Trophoblast cell (in vitro differentiated cells and primary cell): ENCODE data around the gene CYTL1.

Source experiments
- DNase-seq, 2 donors: peaks; one replicate each; pipeline ENCODE4 v3.0.0-alpha.2; 2016
- H2AFZ ChIP-seq: 2 replicates; pipeline ENCODE4 v1.6.1; 2013; ENCODE audit warnings: low read length, moderate library complexity, mild to moderate bottlenecking; ENCODE audit not compliant: insufficient read depth, poor library complexity
- H2AK5ac ChIP-seq: 2 replicates; pipeline ENCODE4 v1.6.1; 2013; ENCODE audit warnings: mild to moderate bottlenecking, low read length
- H2BK120ac ChIP-seq: 2 replicates; pipeline ENCODE4 v1.6.1; 2013; ENCODE audit warnings: low read length, mild to moderate bottlenecking, moderate library complexity; ENCODE audit not compliant: insufficient read depth, poor library complexity
- H2BK12ac ChIP-seq: 2 replicates; pipeline ENCODE4 v1.6.1; 2013; ENCODE audit warnings: mild to moderate bottlenecking, low read length, moderate library complexity
- H2BK5ac ChIP-seq: 2 replicates; pipeline ENCODE4 v1.6.1; 2013; ENCODE audit warnings: low read length, low read depth, moderate library complexity, mild to moderate bottlenecking; ENCODE audit not compliant: poor library complexity
- H3K14ac ChIP-seq: 2 replicates; pipeline ENCODE4 v1.6.1; 2013; ENCODE audit warnings: mild to moderate bottlenecking, low read length
- H3K18ac ChIP-seq: 2 replicates; pipeline ENCODE4 v1.6.1; 2013; ENCODE audit warnings: mild to moderate bottlenecking, low read length
- H3K23ac ChIP-seq: 2 replicates; pipeline ENCODE4 v1.6.1; 2013; ENCODE audit warnings: low read length
- H3K27ac ChIP-seq: 2 replicates; pipeline ENCODE4 v1.5.1; 2013; ENCODE audit warnings: low read depth, mild to moderate bottlenecking, inconsistent platforms, low read length, moderate library complexity
- H3K27me3 ChIP-seq: 2 replicates; pipeline ENCODE4 v1.6.1; 2013; ENCODE audit warnings: inconsistent platforms, mild to moderate bottlenecking, low read length, moderate library complexity; ENCODE audit not compliant: insufficient read depth
- H3K36me3 ChIP-seq, 2 experiments: 1 replicate in 1 of 2; 2 replicates in 1 of 2; pipeline ENCODE4 v1.6.1; 2013; ENCODE audit warnings: low read length in 2 of 2, mild to moderate bottlenecking in 2 of 2, moderate library complexity in 1 of 2; ENCODE audit not compliant: insufficient read depth in 2 of 2, control insufficient read depth in 1 of 2
- H3K4ac ChIP-seq: 2 replicates; pipeline ENCODE4 v1.6.1; 2013; ENCODE audit warnings: low read depth, mild to moderate bottlenecking, low read length, moderate library complexity
- H3K4me1 ChIP-seq, 2 experiments: 1 replicate in 1 of 2; 2 replicates in 1 of 2; pipeline ENCODE4 v1.6.1; 2013; ENCODE audit warnings: low read length in 2 of 2, mild to moderate bottlenecking in 2 of 2, moderate library complexity in 1 of 2; ENCODE audit not compliant: insufficient read depth in 2 of 2, control insufficient read depth in 1 of 2
- H3K4me2 ChIP-seq: 2 replicates; pipeline ENCODE4 v1.6.1; 2013; ENCODE audit warnings: inconsistent platforms, mild to moderate bottlenecking, low read length, moderate library complexity
- H3K4me3 ChIP-seq: 2 replicates; pipeline ENCODE4 v1.5.1; 2013; ENCODE audit warnings: mild to moderate bottlenecking, low read depth, low read length, inconsistent platforms
- H3K79me1 ChIP-seq: one replicate; pipeline ENCODE4 v1.6.1; 2013; ENCODE audit warnings: low read length
- H3K79me2 ChIP-seq: 2 replicates; pipeline ENCODE4 v1.6.1; 2013; ENCODE audit warnings: low read length, mild to moderate bottlenecking; ENCODE audit not compliant: control insufficient read depth, insufficient read depth, poor library complexity
- H3K9ac ChIP-seq: 2 replicates; pipeline ENCODE4 v1.6.1; 2013; ENCODE audit warnings: mild to moderate bottlenecking, low read length
- H3K9me3 ChIP-seq: 2 replicates; pipeline ENCODE4 v1.6.1; 2013; ENCODE audit warnings: low read depth, mild to moderate bottlenecking, control low read depth, inconsistent platforms, low read length; ENCODE audit not compliant: insufficient read depth
- H4K12ac ChIP-seq: 2 replicates; pipeline ENCODE4 v1.6.1; 2013; ENCODE audit warnings: low read depth, mild to moderate bottlenecking, low read length, moderate library complexity
- H4K8ac ChIP-seq: 2 replicates; pipeline ENCODE4 v1.6.1; 2013; ENCODE audit warnings: low read depth, mild to moderate bottlenecking, low read length, moderate library complexity
- H4K91ac ChIP-seq: one replicate; pipeline ENCODE4 v1.6.1; 2013; ENCODE audit warnings: low read depth, mild to moderate bottlenecking, low read length, moderate library complexity
- WGBS: extraction: QIAGEN DNeasy Blood & Tissue Kit; methylation state at CpG from one replicate; pipeline ENCODE4 v1.1.7; 2013; ENCODE audit warnings: missing lambda C conversion rate; ENCODE audit not compliant: insufficient read length, insufficient coverage; ENCODE audit errors: extremely low coverage; 5-methylcytosine and 5-hydroxymethylcytosine counted together

The CYTL1 gene

GRCh38 chr4:5024673-5025072 is 5.4 kb upstream of the CYTL1 start:
- H3K9me3 ChIP-seq: peaks cover 5% of the 10 kb centered on the region
- no peak overlapping the region for H3K4me3 ChIP-seq
- no peaks in the 10 kb centered on the region for H3K36me3 ChIP-seq
- no peaks in the 10 kb centered on the region for H3K27me3 ChIP-seq
- H3K4me2 ChIP-seq: no peak overlapping the region
- no peak overlapping the region for H4K12ac ChIP-seq
- H3K27ac ChIP-seq: no peak overlapping the region
- no peak overlapping the region for H2BK120ac ChIP-seq
- H4K91ac ChIP-seq: no peak overlapping the region
- no peak overlapping the region for H3K18ac ChIP-seq
- H2AK5ac ChIP-seq: no peak overlapping the region
- no peak overlapping the region for H2AFZ ChIP-seq
- no peak overlapping the region for H2BK5ac ChIP-seq
- H3K9ac ChIP-seq: no peak overlapping the region
- no CpG with 5 or more reads among the region's 6 CpGs for WGBS
- H3K23ac ChIP-seq: no peak overlapping the region
- no peak overlapping the region for H2BK12ac ChIP-seq
- H3K79me1 ChIP-seq: no peaks in the 10 kb centered on the region
- H3K4me1 ChIP-seq: no peaks in the 10 kb centered on the region
- no peak overlapping the region for H3K14ac ChIP-seq
- DNase-seq: no peak
- H3K4ac ChIP-seq: no peak overlapping the region
- H3K79me2 ChIP-seq: no peaks in the 10 kb centered on the region
- H4K8ac ChIP-seq: no peak overlapping the region

GRCh38 chr4:5021546-5021945 is 2.3 kb upstream of the CYTL1 start:
- Histone ChIP-seq H4K91ac (no peak overlapping the region), H3K27ac (no peak overlapping the region), H4K12ac (no peak overlapping the region), H3K23ac (no peak overlapping the region), H3K4ac (no peak overlapping the region), H2AFZ (no peak overlapping the region), H2BK120ac (no peak overlapping the region), H3K79me1 (no peaks in the 10 kb centered on the region), H3K18ac (no peak overlapping the region), H3K36me3 (no peaks in the 10 kb centered on the region), H3K9me3 (peaks cover 5% of the 10 kb centered on the region), H2BK5ac (no peak overlapping the region), H3K4me2 (no peak overlapping the region), H3K27me3 (peaks cover 2% of the 10 kb centered on the region), H3K9ac (no peak overlapping the region), H3K4me3 (no peak overlapping the region), H3K79me2 (no peaks in the 10 kb centered on the region), H2AK5ac (no peak overlapping the region), H2BK12ac (no peak overlapping the region), H4K8ac (no peak overlapping the region), H3K14ac (no peak overlapping the region), H3K4me1 (no peaks in the 10 kb centered on the region)
- no peak for DNase-seq
- WGBS: no CpG with 5 or more reads among the region's 3 CpGs

GRCh38 chr4:5020341-5020740 is 1.1 kb upstream of the CYTL1 start:
- DNase-seq: no peak
- Histone ChIP-seq H3K14ac (no peak overlapping the region), H3K36me3 (no peaks in the 10 kb centered on the region), H3K4me3 (no peak overlapping the region), H3K27ac (no peak overlapping the region), H2BK12ac (no peak overlapping the region), H2AK5ac (no peak overlapping the region), H3K18ac (no peak overlapping the region), H3K9ac (no peak overlapping the region), H3K9me3 (peaks cover 5% of the 10 kb centered on the region), H3K79me1 (no peaks in the 10 kb centered on the region), H3K4me2 (no peak overlapping the region), H3K4me1 (no peaks in the 10 kb centered on the region), H3K79me2 (no peaks in the 10 kb centered on the region), H4K91ac (no peak overlapping the region), H4K12ac (no peak overlapping the region), H2BK5ac (no peak overlapping the region), H3K23ac (no peak overlapping the region), H3K4ac (no peak overlapping the region), H2BK120ac (no peak overlapping the region), H4K8ac (no peak overlapping the region), H3K27me3 (peaks cover 2% of the 10 kb centered on the region), H2AFZ (no peak overlapping the region)
- no CpG with 5 or more reads among the region's 1 CpG for WGBS

GRCh38 chr4:5019796-5020195 is 538 bp upstream of the CYTL1 start:
- Histone ChIP-seq H3K18ac (no peak overlapping the region), H3K9me3 (peaks cover 5% of the 10 kb centered on the region), H3K36me3 (no peaks in the 10 kb centered on the region), H3K27me3 (peaks cover 2% of the 10 kb centered on the region), H4K91ac (no peak overlapping the region), H3K27ac (no peak overlapping the region), H3K79me2 (no peaks in the 10 kb centered on the region), H3K4me3 (no peak overlapping the region), H2BK120ac (no peak overlapping the region), H3K14ac (no peak overlapping the region), H2BK5ac (no peak overlapping the region), H3K79me1 (no peaks in the 10 kb centered on the region), H3K9ac (no peak overlapping the region), H3K4me1 (no peaks in the 10 kb centered on the region), H3K4ac (no peak overlapping the region), H3K23ac (no peak overlapping the region), H3K4me2 (no peak overlapping the region), H4K12ac (no peak overlapping the region), H4K8ac (no peak overlapping the region), H2AK5ac (no peak overlapping the region), H2AFZ (no peak overlapping the region), H2BK12ac (no peak overlapping the region)
- no peak for DNase-seq
- no CpG with 5 or more reads among the region's 12 CpGs for WGBS
